ENCODE data around the gene EGFR.

The EGFR gene

GRCh38 chr7:55253188-55253587 lies 234.4 kb downstream of the EGFR start:
- no peak for TF ChIP-seq CTCF (IDR thresholded peaks at IDR 0.05)

- TF ChIP-seq CTCF (IDR thresholded peaks at IDR 0.05): no peak
Measured at GRCh38 chr7:55254242-55254595, 235.4 kb downstream of the EGFR start.

GRCh38 chr7:55254596-55255495 lies 236.0 kb downstream of the EGFR start:
- peak; percentile 75 for TF ChIP-seq CTCF (IDR thresholded peaks at IDR 0.05)

- TF ChIP-seq CTCF (IDR thresholded peaks at IDR 0.05): peak; percentile 93
Measured at GRCh38 chr7:55255496-55256445, 237.0 kb downstream of the EGFR start.

- TF ChIP-seq CTCF (IDR thresholded peaks at IDR 0.05): no peak
Measured at GRCh38 chr7:55258631-55259030, 239.8 kb downstream of the EGFR start.

- TF ChIP-seq CTCF (IDR thresholded peaks at IDR 0.05): no peak
Measured at GRCh38 chr7:55260171-55260570, 241.4 kb downstream of the EGFR start.

- no peak for TF ChIP-seq CTCF (IDR thresholded peaks at IDR 0.05)
Measured at GRCh38 chr7:55260676-55261385, 242.0 kb downstream of the EGFR start.
